GM23338 (cell line): Measurements from ENCODE around the gene COL4A1.

ENCODE experiments used
- CREB1 ChIP-seq: fragments of 250-450 bp; sonication (Bioruptor Pico); IDR thresholded peaks from 2 replicates; pipeline ENCODE4 v1.5.0; 2020; ENCODE audit warnings: low read depth, mild to moderate bottlenecking, moderate library complexity
- EZH2 ChIP-seq: fragments of 200-600 bp; sonication (generic); IDR thresholded peaks from one replicate; pipeline ENCODE4 v1.8.0; 2017; ENCODE audit warnings: antibody characterized with exemption, mild to moderate bottlenecking, low read depth; ENCODE audit not compliant: unreplicated experiment
- EZH2phosphoT487 ChIP-seq: fragments of 200-600 bp; sonication (generic); IDR thresholded peaks from one replicate; pipeline ENCODE4 v1.8.1; 2018; ENCODE audit warnings: antibody characterized with exemption; ENCODE audit not compliant: unreplicated experiment
- JUNB ChIP-seq: IDR thresholded peaks from one replicate; pipeline ENCODE4 v1.6.1; 2016; ENCODE audit warnings: antibody characterized with exemption; ENCODE audit not compliant: unreplicated experiment
- NANOG ChIP-seq: IDR thresholded peaks from 2 replicates; pipeline ENCODE4 v1.6.1; 2016; ENCODE audit warnings: antibody characterized with exemption, borderline replicate concordance
- POLR2AphosphoS5 ChIP-seq: IDR thresholded peaks from 2 replicates; pipeline ENCODE4 v1.6.1; 2016; ENCODE audit warnings: antibody characterized with exemption, low read depth
- ZNF114 ChIP-seq: fragments of 250-450 bp; sonication (Bioruptor Pico); IDR thresholded peaks from 2 replicates; pipeline ENCODE4 v1.5.0; 2020; ENCODE audit warnings: mild to moderate bottlenecking, moderate library complexity
- TF ChIP-seq, protein P1 (sequence below), 2 experiments: fragments of 200-600 bp in 1 of 2; sonication (generic) in 1 of 2; conservative IDR thresholded peaks; 2 replicates each; pipeline versions ENCODE4 v1.5.1 to v1.6.1; 2016 to 2017; ENCODE audit warnings: antibody characterized with exemption in 2 of 2, low read depth in 2 of 2, mild to moderate bottlenecking in 2 of 2, moderate library complexity in 1 of 2
- TF ChIP-seq, protein P2 (sequence below): IDR thresholded peaks from 2 replicates; pipeline ENCODE4 v1.6.1; 2016; ENCODE audit warnings: antibody characterized with exemption
- TF ChIP-seq, protein P3 (sequence below): IDR thresholded peaks from one replicate; pipeline ENCODE4 v1.6.1; 2018; ENCODE audit warnings: antibody characterized with exemption; ENCODE audit not compliant: unreplicated experiment

DNA sequence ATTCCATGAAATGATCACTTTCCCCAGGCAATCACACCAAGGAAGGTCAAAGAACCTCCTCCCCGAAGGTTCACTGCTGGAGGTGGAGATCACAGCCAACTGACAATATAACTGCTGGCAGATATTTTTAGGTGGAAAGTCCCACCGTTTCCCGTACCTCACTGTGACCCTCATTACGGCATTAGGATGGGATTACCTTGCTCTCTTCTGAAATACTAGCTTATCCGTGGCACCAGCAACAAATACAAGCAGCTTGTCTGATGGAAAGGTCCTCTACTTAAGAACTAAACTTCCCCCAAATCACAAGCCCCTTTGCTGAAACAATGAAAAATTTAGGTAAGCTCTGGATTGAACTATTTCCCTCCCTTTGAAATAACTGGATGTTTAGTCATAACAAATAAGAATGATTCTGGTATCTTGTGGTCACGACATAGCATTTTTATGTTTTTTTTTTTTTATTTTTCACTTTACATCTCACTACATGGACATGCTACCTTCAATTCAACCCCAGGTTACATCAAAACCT lies 178.9 kb downstream of the COL4A1 start:
- TF ChIP-seq, protein P1, sequence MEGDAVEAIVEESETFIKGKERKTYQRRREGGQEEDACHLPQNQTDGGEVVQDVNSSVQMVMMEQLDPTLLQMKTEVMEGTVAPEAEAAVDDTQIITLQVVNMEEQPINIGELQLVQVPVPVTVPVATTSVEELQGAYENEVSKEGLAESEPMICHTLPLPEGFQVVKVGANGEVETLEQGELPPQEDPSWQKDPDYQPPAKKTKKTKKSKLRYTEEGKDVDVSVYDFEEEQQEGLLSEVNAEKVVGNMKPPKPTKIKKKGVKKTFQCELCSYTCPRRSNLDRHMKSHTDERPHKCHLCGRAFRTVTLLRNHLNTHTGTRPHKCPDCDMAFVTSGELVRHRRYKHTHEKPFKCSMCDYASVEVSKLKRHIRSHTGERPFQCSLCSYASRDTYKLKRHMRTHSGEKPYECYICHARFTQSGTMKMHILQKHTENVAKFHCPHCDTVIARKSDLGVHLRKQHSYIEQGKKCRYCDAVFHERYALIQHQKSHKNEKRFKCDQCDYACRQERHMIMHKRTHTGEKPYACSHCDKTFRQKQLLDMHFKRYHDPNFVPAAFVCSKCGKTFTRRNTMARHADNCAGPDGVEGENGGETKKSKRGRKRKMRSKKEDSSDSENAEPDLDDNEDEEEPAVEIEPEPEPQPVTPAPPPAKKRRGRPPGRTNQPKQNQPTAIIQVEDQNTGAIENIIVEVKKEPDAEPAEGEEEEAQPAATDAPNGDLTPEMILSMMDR (conservative IDR thresholded peaks at IDR 0.05; ENCODE audit: low read depth in 2 of 2), result no peak
- TF ChIP-seq CREB1 (CRISPR knock-in tag), result no peak
- no peak for TF ChIP-seq EZH2
- TF ChIP-seq, protein P2, sequence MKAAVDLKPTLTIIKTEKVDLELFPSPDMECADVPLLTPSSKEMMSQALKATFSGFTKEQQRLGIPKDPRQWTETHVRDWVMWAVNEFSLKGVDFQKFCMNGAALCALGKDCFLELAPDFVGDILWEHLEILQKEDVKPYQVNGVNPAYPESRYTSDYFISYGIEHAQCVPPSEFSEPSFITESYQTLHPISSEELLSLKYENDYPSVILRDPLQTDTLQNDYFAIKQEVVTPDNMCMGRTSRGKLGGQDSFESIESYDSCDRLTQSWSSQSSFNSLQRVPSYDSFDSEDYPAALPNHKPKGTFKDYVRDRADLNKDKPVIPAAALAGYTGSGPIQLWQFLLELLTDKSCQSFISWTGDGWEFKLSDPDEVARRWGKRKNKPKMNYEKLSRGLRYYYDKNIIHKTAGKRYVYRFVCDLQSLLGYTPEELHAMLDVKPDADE, result no peak
- no peak for TF ChIP-seq EZH2phosphoT487
- no peak for TF ChIP-seq POLR2AphosphoS5
- TF ChIP-seq NANOG, result no peak
- no peak for TF ChIP-seq JUNB
- TF ChIP-seq, protein P3, sequence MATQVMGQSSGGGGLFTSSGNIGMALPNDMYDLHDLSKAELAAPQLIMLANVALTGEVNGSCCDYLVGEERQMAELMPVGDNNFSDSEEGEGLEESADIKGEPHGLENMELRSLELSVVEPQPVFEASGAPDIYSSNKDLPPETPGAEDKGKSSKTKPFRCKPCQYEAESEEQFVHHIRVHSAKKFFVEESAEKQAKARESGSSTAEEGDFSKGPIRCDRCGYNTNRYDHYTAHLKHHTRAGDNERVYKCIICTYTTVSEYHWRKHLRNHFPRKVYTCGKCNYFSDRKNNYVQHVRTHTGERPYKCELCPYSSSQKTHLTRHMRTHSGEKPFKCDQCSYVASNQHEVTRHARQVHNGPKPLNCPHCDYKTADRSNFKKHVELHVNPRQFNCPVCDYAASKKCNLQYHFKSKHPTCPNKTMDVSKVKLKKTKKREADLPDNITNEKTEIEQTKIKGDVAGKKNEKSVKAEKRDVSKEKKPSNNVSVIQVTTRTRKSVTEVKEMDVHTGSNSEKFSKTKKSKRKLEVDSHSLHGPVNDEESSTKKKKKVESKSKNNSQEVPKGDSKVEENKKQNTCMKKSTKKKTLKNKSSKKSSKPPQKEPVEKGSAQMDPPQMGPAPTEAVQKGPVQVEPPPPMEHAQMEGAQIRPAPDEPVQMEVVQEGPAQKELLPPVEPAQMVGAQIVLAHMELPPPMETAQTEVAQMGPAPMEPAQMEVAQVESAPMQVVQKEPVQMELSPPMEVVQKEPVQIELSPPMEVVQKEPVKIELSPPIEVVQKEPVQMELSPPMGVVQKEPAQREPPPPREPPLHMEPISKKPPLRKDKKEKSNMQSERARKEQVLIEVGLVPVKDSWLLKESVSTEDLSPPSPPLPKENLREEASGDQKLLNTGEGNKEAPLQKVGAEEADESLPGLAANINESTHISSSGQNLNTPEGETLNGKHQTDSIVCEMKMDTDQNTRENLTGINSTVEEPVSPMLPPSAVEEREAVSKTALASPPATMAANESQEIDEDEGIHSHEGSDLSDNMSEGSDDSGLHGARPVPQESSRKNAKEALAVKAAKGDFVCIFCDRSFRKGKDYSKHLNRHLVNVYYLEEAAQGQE, result no peak
- TF ChIP-seq ZNF114 (CRISPR knock-in tag), result no peak
